ENCODE data around the gene FAM170B. TPM values are rescaled to one million over a fixed set of nuclear protein-coding genes. Genes with fewer than 3 reads are reported as not detected.

FAM170B gene
- total and polyA plus RNA-seq, 12 donors = not detected

DNA sequence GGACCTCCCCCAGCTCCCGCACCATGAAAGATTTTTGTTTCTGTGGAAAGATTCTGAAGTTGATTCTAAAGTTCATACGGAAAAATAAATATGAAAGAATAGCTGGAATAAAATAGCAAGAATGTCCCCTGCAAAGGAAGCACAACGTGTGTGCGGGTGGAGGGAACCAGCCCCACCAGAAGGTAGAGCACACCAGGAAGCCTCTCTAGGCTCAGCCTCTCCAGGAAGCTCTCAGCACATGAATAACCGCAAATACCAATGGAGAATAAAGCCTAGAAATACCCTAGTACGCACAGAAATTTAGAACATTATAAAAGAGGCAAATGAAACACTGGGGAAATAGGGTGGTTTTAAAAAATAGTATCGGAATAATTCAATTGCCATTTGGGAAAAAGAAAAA lies 24.6 kb upstream of the FAM170B start:
- DNase-seq = no peak
- intact Hi-C loops (cut with DNase I) = no loop called here

DNA sequence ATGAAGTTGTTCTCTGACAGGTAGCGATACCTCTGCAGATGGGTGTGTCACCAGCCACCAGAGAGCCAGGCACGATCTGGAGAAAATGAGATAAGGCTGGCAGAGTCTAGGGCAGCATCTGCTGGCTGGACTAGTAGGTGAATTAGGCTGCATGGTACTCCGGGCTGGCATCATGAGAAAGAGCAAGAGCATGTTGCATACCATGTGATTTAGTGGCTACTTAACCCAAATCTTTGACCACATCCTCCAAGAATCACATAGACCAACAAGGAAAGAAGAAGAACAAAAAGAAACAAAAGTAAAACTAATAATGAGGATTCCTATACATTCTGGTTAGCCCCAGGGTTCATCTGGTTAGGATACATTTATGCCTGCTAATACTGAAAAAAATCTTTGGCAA lies 23.4 kb upstream of the FAM170B start:
- no peaks in the 10 kb centered on the region for H3K9me3 ChIP-seq
- H3K4me1 ChIP-seq = peaks cover 0 to 10% (median 6%) of the 10 kb centered on the region in 9 donors
- H3K27ac ChIP-seq = no peak overlapping the region
- H3K36me3 ChIP-seq = peaks cover 0 to 57% (median 0%) of the 10 kb centered on the region in 9 donors
- WGBS, 2 donors = 92 to 94% methylated on average over 3 of the region's 3 CpGs
- intact Hi-C loops (cut with DNase I) = no loop called here
- TF ChIP-seq, protein P1, sequence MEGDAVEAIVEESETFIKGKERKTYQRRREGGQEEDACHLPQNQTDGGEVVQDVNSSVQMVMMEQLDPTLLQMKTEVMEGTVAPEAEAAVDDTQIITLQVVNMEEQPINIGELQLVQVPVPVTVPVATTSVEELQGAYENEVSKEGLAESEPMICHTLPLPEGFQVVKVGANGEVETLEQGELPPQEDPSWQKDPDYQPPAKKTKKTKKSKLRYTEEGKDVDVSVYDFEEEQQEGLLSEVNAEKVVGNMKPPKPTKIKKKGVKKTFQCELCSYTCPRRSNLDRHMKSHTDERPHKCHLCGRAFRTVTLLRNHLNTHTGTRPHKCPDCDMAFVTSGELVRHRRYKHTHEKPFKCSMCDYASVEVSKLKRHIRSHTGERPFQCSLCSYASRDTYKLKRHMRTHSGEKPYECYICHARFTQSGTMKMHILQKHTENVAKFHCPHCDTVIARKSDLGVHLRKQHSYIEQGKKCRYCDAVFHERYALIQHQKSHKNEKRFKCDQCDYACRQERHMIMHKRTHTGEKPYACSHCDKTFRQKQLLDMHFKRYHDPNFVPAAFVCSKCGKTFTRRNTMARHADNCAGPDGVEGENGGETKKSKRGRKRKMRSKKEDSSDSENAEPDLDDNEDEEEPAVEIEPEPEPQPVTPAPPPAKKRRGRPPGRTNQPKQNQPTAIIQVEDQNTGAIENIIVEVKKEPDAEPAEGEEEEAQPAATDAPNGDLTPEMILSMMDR (IDR thresholded peaks at IDR 0.05) = no peak
- no peak overlapping the region for H3K4me3 ChIP-seq
- DNase-seq (no peak), ATAC-seq (no peak)
- H3K27me3 ChIP-seq = no peaks in the 10 kb centered on the region

More for the DNA sequence above, 24.6 kb upstream of the FAM170B start:
- Histone ChIP-seq H3K4me3 (no peak overlapping the region), H3K36me3 (peaks cover 0 to 63% (median 0%) of the 10 kb centered on the region in 9 donors), H3K4me1 (peaks cover 0 to 10% (median 6%) of the 10 kb centered on the region in 9 donors), H3K27me3 (no peaks in the 10 kb centered on the region), H3K9me3 (no peaks in the 10 kb centered on the region), H3K27ac (no peak overlapping the region)
- WGBS, 2 donors = 81 to 86% methylated on average over 7 of the region's 7 CpGs
- TF ChIP-seq, protein P1 (IDR thresholded peaks at IDR 0.05) = no peak
- ATAC-seq = no peak

DNA sequence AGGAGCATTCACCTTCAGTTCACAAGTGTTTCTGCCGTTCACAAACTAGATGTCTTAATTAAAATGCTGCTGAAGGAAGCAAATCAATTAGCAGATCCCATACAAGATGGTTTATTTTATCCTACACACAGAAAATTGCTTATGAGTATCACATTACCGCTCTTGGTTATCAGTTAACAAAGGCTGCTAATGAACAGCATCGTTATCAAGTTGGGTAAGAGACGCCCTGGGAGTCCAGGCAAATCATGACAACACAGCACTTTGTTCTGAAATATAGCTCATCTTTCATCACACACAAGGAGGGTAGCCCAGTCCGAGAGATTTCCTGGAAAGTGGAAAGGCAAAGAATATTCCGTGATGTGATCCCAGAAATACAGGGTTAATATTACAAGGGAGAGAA lies 20.8 kb upstream of the FAM170B start:
- TF ChIP-seq, protein P1 (IDR thresholded peaks at IDR 0.05) = no peak
- no peak overlapping the region for H3K27ac ChIP-seq
- H3K36me3 ChIP-seq = peaks cover 0 to 32% (median 0%) of the 10 kb centered on the region in 9 donors
- no peak overlapping the region for H3K4me3 ChIP-seq
- H3K9me3 ChIP-seq = no peaks in the 10 kb centered on the region
- no peak for ATAC-seq
- WGBS, 2 donors = 92 to 94% methylated on average over 6 of the region's 6 CpGs
- no peaks in the 10 kb centered on the region for H3K27me3 ChIP-seq
- no peak for DNase-seq
- intact Hi-C loops (cut with DNase I) = no loop called here
- peaks cover 0 to 5% (median 0%) of the 10 kb centered on the region in 9 donors for H3K4me1 ChIP-seq

DNA sequence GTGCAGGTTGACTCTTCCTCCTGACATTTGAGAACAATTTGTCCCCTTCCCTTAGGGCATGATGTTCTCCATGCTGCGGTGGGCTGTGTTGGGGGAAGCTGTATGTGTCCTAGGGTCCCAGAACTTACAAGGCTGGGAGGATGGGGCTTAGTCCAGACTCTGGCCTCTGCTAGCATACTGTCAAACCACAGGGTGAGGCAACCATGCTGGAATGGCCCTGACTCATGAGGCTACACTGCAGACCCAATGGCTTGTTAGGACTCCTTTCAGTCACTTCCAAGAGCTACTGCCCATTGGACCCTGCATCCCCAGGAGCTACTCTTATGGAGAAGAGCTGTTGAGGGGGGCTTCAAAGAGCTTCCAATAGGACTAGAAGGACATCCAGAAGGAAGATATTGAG lies 20.1 kb upstream of the FAM170B start:
- WGBS, 2 donors = 95% methylated on average over 1 of the region's 1 CpG
- intact Hi-C loops (cut with DNase I) = no loop called here

More for the DNA sequence above, 20.1 kb upstream of the FAM170B start:
- no peak overlapping the region for H3K4me3 ChIP-seq
- H3K36me3 ChIP-seq = peaks cover 0 to 29% (median 0%) of the 10 kb centered on the region in 9 donors
- no peaks in the 10 kb centered on the region for H3K9me3 ChIP-seq
- ATAC-seq (no peak), DNase-seq (no peak)
- peaks cover 0 to 8% (median 0%) of the 10 kb centered on the region in 9 donors for H3K4me1 ChIP-seq
- TF ChIP-seq, protein P1 (IDR thresholded peaks at IDR 0.05) = no peak
- no peaks in the 10 kb centered on the region for H3K27me3 ChIP-seq
- H3K27ac ChIP-seq = no peak overlapping the region

Data from heart right ventricle (tissue), 16 donors.